ENCODE results near the gene TPPP2. TPM values are rescaled to one million over a fixed set of nuclear protein-coding genes. Genes with fewer than 3 reads are reported as not detected.

The TPPP2 gene
- total RNA-seq, 4 donors from 2014 or later = not detected

GRCh38 chr14:20997115-20997514, 32.9 kb upstream of the TPPP2 start:
- TF ChIP-seq, protein P1, sequence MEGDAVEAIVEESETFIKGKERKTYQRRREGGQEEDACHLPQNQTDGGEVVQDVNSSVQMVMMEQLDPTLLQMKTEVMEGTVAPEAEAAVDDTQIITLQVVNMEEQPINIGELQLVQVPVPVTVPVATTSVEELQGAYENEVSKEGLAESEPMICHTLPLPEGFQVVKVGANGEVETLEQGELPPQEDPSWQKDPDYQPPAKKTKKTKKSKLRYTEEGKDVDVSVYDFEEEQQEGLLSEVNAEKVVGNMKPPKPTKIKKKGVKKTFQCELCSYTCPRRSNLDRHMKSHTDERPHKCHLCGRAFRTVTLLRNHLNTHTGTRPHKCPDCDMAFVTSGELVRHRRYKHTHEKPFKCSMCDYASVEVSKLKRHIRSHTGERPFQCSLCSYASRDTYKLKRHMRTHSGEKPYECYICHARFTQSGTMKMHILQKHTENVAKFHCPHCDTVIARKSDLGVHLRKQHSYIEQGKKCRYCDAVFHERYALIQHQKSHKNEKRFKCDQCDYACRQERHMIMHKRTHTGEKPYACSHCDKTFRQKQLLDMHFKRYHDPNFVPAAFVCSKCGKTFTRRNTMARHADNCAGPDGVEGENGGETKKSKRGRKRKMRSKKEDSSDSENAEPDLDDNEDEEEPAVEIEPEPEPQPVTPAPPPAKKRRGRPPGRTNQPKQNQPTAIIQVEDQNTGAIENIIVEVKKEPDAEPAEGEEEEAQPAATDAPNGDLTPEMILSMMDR (IDR thresholded peaks at IDR 0.05) = no peak
- TF ChIP-seq EP300 (IDR thresholded peaks at IDR 0.05) (no peak), POLR2AphosphoS5 (IDR thresholded peaks at IDR 0.05) (no peak), POLR2A (IDR thresholded peaks at IDR 0.05; ENCODE audit: low read depth) (no peak)
- peaks cover 51 to 56% (median 54%) of the 10 kb centered on the region in 4 donors for H3K36me3 ChIP-seq

DNA sequence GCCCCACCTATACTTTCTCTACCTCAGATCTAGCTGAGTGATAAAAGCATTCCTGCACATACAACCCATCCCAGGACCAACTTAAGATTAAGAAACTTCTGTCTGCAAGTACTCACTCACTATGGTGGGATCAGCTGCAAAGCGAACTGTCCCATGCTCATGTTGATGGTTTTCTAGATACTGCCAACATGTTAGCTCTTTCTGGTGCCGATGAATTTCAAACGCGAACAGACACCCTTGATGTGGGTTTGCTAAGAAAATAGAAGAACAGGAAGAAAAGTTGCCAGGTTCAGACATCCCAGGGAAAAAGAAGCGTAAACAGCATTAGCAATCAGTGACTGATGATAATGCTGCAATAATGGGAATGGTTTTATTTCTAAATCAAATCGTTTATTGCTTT, 32.5 kb upstream of the TPPP2 start:
- Histone ChIP-seq H3K9me3 (no peaks in the 10 kb centered on the region), H3K4me1 (no peaks in the 10 kb centered on the region), H3K36me3 (peaks cover 47 to 52% (median 50%) of the 10 kb centered on the region in 4 donors), H3K27me3 (no peaks in the 10 kb centered on the region), H3K4me3 (no peak overlapping the region), H3K27ac (replicated peaks in 1 of 4) (no peak overlapping the region)
- 78% methylated on average over 6 of the region's 6 CpGs for WGBS
- DNase-seq (ENCODE audit: extremely low spot score) = no peak
- TF ChIP-seq EP300 (IDR thresholded peaks at IDR 0.05) (no peak), POLR2A (IDR thresholded peaks at IDR 0.05; ENCODE audit: low read depth) (no peak), POLR2AphosphoS5 (IDR thresholded peaks at IDR 0.05) (no peak)
- TF ChIP-seq, protein P1 (IDR thresholded peaks at IDR 0.05) = no peak
- intact Hi-C loops (cut with DNase I) = no loop called here

More at GRCh38 chr14:20997115-20997514, 32.9 kb upstream of the TPPP2 start:
- H3K4me1 ChIP-seq = peaks cover 0 to 4% (median 2%) of the 10 kb centered on the region in 4 donors
- no peak for DNase-seq (ENCODE audit: extremely low spot score)
- intact Hi-C loops (cut with DNase I) = no loop called here
- H3K9me3 ChIP-seq = no peaks in the 10 kb centered on the region
- H3K27ac ChIP-seq (replicated peaks in 1 of 4) = no peak overlapping the region
- H3K4me3 ChIP-seq = no peak overlapping the region
- no peaks in the 10 kb centered on the region for H3K27me3 ChIP-seq
- WGBS = 64% methylated on average over 4 of the region's 4 CpGs

DNA sequence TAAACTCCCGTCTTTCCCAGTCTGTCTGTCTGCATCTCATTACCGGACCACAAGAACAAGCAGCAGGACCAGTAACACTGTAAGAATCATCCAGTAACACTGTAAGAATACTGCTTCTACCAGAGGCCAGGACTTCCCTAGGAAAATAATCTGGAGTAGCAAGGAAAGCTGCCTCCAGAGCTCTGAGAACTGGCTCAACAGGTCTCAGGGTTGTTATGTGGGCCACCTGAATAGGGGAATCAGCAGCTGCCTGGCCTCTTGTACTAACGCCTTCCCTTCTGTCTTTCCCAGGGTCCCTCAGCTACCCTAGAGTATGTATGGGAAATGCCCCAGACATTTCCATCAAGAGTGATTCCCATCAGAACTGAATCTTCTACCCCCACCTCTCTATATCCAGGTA, 31.9 kb upstream of the TPPP2 start:
- no peak overlapping the region for H3K27ac ChIP-seq (replicated peaks in 1 of 4)
- 84% methylated on average over 3 of the region's 3 CpGs for WGBS
- no peaks in the 10 kb centered on the region for H3K27me3 ChIP-seq
- no peak for DNase-seq (ENCODE audit: extremely low spot score)
- no peaks in the 10 kb centered on the region for H3K4me1 ChIP-seq
- H3K4me3 ChIP-seq = no peak overlapping the region
- peaks cover 41 to 46% (median 44%) of the 10 kb centered on the region in 4 donors for H3K36me3 ChIP-seq
- TF ChIP-seq EP300 (IDR thresholded peaks at IDR 0.05) = no peak
- no peak for TF ChIP-seq POLR2A (IDR thresholded peaks at IDR 0.05; ENCODE audit: low read depth)
- no peak for TF ChIP-seq POLR2AphosphoS5 (IDR thresholded peaks at IDR 0.05)
- TF ChIP-seq, protein P1 (IDR thresholded peaks at IDR 0.05) = no peak
- intact Hi-C loops (cut with DNase I) = no loop called here
- H3K9me3 ChIP-seq = no peaks in the 10 kb centered on the region

DNA sequence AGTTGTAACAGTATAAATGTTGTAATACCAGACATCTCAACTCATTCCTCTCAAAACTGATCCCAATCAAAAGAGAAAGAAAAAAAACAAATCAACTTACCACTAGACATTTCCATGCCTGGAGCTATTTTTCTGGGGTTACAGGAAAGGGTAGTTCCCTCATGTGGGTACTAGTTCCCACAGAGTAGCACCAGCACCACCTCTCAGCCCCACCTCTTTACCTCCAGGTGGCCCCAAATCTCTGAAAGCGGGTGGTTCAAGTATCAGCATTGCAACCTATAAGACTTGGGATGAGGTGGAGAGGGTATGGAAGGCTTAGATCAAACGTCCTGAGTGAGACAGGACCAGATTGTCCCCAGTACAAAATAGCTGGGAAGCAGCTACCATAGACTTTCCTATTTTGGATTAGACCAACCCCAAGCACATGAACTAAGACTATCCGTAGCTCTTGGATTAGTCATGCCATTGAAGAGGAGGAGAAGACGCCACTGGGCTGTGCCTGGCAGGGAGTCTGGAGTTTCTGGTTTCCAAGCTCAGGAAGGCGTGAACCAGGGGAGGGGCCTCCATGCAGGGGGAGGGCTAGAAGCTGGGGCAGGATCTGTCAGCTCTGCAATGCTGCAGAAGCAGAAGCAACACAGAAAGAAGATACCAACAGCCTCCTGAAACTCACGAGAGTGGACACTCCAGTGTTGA, 31.2 kb upstream of the TPPP2 start, which contains the start of gene SLC39A2:
Gene SLC39A2, plus strand, starts transcription at position 620 of the 693 bp plus-strand sequence. CDS start 154 bp downstream, outside the sequence.
- Histone ChIP-seq H3K4me1 (no peaks in the 10 kb centered on the region), H3K27ac (replicated peaks in 1 of 4) (no peak within 1 kb of the TSS)

More for the DNA sequence above, 31.2 kb upstream of the TPPP2 start, which contains the start of gene SLC39A2:
- Histone ChIP-seq H3K9me3 (no peaks in the 10 kb centered on the region), H3K36me3 (peaks cover 34 to 39% (median 37%) of the 10 kb centered on the region in 4 donors), H3K27me3 (no peaks in the 10 kb centered on the region), H3K4me3 (no peak within 1 kb of the TSS)
- DNase-seq (ENCODE audit: extremely low spot score) = no peak
- intact Hi-C loops (cut with DNase I) = no loop called here
- TF ChIP-seq EP300 (IDR thresholded peaks at IDR 0.05) (no peak), POLR2A (IDR thresholded peaks at IDR 0.05; ENCODE audit: low read depth) (no peak), POLR2AphosphoS5 (IDR thresholded peaks at IDR 0.05) (no peak)
- TF ChIP-seq, protein P1 (IDR thresholded peaks at IDR 0.05) = no peak
- 42% methylated on average over 6 of the region's 6 CpGs for WGBS

Measured in esophagus muscularis mucosa (tissue), 4 donors.